Suprapubic skin (tissue), 4 donors: ENCODE data around the gene HELZ.

Source experiments
- EP300 ChIP-seq: sonication (generic); formaldehyde crosslinking; IDR thresholded peaks from one replicate; pipeline ENCODE4 v1.6.1; 2017; ENCODE audit warnings: antibody characterized with exemption
- POLR2A ChIP-seq, 2 donors: fragments of 450-650 bp; IDR thresholded peaks; one replicate each; pipeline ENCODE4 v1.6.1; 2017; ENCODE audit warnings: antibody characterized with exemption in 2 of 2, mild to moderate bottlenecking in 2 of 2, moderate library complexity in 2 of 2
- POLR2AphosphoS5 ChIP-seq, 3 donors: sonication (generic); formaldehyde crosslinking; IDR thresholded peaks; one replicate each; pipeline ENCODE4 v1.6.1; 2017; ENCODE audit warnings: antibody characterized with exemption in 3 of 3
- TF ChIP-seq, protein P1 (sequence below), 2 donors: fragments of 200-600 bp in 1 of 2; fragments of 450-650 bp in 1 of 2; sonication (generic) in 1 of 2; IDR thresholded peaks; one replicate each; pipeline ENCODE4 v1.5.1; 2016 to 2019; ENCODE audit warnings: antibody characterized with exemption in 2 of 2, mild to moderate bottlenecking in 1 of 2, moderate library complexity in 1 of 2

DNA sequence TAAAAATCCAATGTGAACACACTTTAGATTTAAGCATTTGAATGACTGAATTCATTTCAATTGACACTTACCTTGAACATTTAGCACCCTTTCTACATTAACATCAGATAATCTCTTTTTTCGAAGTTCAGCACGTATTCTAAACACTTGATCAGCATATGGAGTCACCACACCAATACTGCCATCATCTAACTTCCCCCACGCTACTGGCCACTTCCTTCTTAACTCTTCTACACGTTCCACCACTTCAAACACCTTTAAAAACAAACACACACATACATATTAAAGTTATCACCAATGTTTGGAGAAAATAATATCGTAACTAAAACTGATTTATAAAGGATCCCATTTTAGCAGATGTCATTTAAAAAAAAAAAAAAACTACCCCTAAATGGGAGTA lies 107.1 kb downstream of the HELZ start:
- TF ChIP-seq, protein P1, sequence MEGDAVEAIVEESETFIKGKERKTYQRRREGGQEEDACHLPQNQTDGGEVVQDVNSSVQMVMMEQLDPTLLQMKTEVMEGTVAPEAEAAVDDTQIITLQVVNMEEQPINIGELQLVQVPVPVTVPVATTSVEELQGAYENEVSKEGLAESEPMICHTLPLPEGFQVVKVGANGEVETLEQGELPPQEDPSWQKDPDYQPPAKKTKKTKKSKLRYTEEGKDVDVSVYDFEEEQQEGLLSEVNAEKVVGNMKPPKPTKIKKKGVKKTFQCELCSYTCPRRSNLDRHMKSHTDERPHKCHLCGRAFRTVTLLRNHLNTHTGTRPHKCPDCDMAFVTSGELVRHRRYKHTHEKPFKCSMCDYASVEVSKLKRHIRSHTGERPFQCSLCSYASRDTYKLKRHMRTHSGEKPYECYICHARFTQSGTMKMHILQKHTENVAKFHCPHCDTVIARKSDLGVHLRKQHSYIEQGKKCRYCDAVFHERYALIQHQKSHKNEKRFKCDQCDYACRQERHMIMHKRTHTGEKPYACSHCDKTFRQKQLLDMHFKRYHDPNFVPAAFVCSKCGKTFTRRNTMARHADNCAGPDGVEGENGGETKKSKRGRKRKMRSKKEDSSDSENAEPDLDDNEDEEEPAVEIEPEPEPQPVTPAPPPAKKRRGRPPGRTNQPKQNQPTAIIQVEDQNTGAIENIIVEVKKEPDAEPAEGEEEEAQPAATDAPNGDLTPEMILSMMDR (IDR thresholded peaks at IDR 0.05) = no peak
- no peak for TF ChIP-seq POLR2AphosphoS5 (IDR thresholded peaks at IDR 0.05)
- TF ChIP-seq POLR2A (IDR thresholded peaks at IDR 0.05) = no peak
- TF ChIP-seq EP300 = no peak
